Measurements from ENCODE around the gene CHRM5. TPM values are rescaled to one million over a fixed set of nuclear protein-coding genes. Genes with fewer than 3 reads are reported as not detected.

The CHRM5 gene
- total and polyA plus RNA-seq, 9 of the 15 experiments (the other 6 are each of a cell fraction or from before 2014, with no cell fraction given) = not detected

DNA sequence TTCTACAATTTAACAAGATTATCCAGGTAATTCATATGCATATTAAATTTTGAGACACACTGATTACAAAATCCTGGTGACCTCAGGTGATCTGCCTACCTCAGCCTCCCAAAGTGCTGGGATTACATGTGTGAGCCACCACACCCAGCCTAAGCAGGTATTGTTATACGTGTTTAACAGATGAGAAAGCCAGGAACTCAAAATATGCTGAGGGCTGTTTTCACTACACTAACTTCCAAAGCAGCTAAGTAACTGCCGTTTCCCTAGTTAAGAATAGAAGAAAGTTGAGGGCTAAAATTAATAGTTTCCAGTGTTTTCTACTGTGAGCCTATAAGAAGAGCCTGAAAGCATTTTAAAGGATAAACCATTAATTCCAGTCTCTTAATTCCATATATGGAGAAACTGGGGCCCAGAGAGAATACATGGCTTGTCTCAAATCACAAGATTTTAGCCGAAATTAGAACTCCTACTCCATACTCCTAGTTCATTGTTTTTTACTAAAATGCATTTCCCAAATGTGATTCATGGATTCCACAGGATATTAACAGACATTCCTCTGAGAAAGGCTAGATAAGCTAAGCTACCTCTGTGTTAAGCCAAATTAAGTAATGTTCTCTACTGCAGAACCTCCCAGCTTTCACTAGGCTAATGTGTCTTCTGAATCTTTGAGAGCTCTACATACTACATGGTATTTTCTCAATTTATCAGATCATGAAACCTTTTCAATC, 87.7 kb downstream of the CHRM5 start:
- no peak for ATAC-seq
- no peaks in the 10 kb centered on the region for H3K36me3 ChIP-seq (ENCODE audit: control insufficient read depth, insufficient read depth, low read length)
- ChIA-PET POLR2A (interaction anchor here (0.6 to 1.8 kb wide), 3 partner anchors 8 to 154 kb away, joined by 3 to 4 read pairs (median 4); partner anchors contain the start of gene KATNBL1), CTCF (ENCODE audit: low intra/inter-chr PET ratio) (no interaction called here)
- in situ Hi-C loops (cut with MboI) = no loop called here
- no peak overlapping the region for H3K4me3 ChIP-seq
- no TSS peak for BruUV-seq (replicated peaks)
- H3K9me3 ChIP-seq (replicated peaks; ENCODE audit: control insufficient read depth, insufficient read depth, low read depth, low read length) = 0 out of 2 replicates have a peak, but pooled peaks cover 2% of the 10 kb centered on the region
- H3K4me1 ChIP-seq (replicated peaks in 1 of 2; ENCODE audit: control insufficient read depth in 2 of 2, insufficient read depth in 2 of 2, low read length in 2 of 2) = no peaks in the 10 kb centered on the region
- H3K27ac ChIP-seq (ENCODE audit: extremely low read depth, low read depth, low read length) = no peak overlapping the region
- no peaks in the 10 kb centered on the region for H4K20me1 ChIP-seq (replicated peaks; ENCODE audit: control insufficient read depth, insufficient read depth, low read length)
- H3K27me3 ChIP-seq (ENCODE audit: control insufficient read depth in 2 of 2, insufficient read depth in 2 of 2, low read length in 2 of 2) = peaks cover 2 to 4% of the 10 kb centered on the region in 2 experiments; a peak in 1 of 5 replicates
- no peak overlapping the region for H3K4me2 ChIP-seq (ENCODE audit: insufficient read depth, low read length)
- no peak overlapping the region for H3K9ac ChIP-seq (ENCODE audit: insufficient read depth in 1 of 2, low read depth in 2 of 2, low read length in 2 of 2)
- 8% methylated on average over 3 of the region's 3 CpGs for WGBS (ENCODE audit: insufficient coverage, low coverage, missing lambda C conversion rate)
- no peak overlapping the region for H2AFZ ChIP-seq (ENCODE audit: low read depth, low read length)
- no peak for FAIRE-seq
- TF ChIP-seq KDM2B (CRISPR knock-in tag; IDR thresholded peaks at IDR 0.05) (no peak), EHMT2 (IDR thresholded peaks at IDR 0.05) (no peak), HNRNPUL1 (IDR thresholded peaks at IDR 0.05; ENCODE audit: low read length) (no peak), ZNF316 (IDR thresholded peaks at IDR 0.05) (no peak), MIER1 (IDR thresholded peaks at IDR 0.05; ENCODE audit: low read depth) (no peak), SMARCA5 (IDR thresholded peaks at IDR 0.05) (no peak)
- TF ChIP-seq, protein P1, sequence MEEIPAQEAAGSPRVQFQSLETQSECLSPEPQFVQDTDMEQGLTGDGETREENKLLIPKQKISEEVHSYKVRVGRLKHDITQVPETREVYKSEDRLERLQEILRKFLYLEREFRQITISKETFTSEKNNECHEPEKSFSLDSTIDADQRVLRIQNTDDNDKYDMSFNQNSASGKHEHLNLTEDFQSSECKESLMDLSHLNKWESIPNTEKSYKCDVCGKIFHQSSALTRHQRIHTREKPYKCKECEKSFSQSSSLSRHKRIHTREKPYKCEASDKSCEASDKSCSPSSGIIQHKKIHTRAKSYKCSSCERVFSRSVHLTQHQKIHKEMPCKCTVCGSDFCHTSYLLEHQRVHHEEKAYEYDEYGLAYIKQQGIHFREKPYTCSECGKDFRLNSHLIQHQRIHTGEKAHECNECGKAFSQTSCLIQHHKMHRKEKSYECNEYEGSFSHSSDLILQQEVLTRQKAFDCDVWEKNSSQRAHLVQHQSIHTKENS (CRISPR knock-in tag; IDR thresholded peaks at IDR 0.05) = no peak
- no peak for DNase-seq (ENCODE audit: extremely low read depth in 1 of 4, low spot score in 3 of 4)
- no peaks in the 10 kb centered on the region for H3K79me2 ChIP-seq (ENCODE audit: control insufficient read depth, insufficient read depth, low read length)
- no peaks in the 10 kb centered on the region for H3K9me1 ChIP-seq (ENCODE audit: control insufficient read depth, insufficient read depth, low read length)
- intact Hi-C loops (cut with micrococcal nuclease) = no loop called here

Data from K562 (cell line).